ENCODE measurements around the gene MTG2. TPM values are rescaled to one million over a fixed set of nuclear protein-coding genes. Genes with fewer than 3 reads are reported as not detected.
A peak's percentile ranks its signal among the peaks of the same experiment; 100 is the strongest.

MTG2 gene
- total and polyA plus RNA-seq, 2 of the 13 experiments (the other 11 are each of a cell fraction or from before 2014, with no cell fraction given) = 20.4 to 37.8 TPM

DNA sequence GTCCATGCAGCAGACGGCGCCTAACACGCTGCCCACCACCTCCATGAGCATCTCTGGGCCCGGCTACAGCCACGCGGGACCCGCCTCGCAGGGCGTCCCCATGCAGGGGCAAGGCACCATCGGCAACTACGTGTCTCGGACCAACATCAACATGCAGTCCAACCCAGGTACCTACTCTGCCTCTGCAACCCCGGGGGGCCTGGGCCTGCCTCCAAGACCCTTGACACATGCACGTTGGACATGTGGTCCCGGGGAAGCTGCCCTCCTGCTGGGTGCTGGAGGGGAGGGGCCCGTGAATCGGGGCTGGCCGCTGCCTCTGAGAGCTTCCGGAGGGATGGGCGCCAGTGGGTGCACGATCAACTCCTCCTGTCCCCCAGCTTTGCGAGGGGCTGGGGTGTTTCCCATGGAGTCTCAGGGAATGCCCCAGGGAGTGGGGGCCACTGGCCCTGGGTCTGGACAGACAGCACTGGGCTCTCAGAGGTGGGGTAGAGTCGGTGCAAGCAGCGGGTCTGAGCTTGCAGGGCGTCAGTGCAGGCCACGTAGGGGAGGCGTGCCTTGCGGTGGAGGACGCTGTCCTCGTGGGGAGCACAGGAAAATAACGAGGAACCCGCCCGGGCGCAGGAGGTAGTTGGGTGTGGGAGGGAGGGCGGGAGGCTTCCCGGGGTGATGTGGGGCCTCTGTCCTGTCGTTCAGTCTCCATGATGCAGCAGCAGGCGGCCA is 19.9 kb upstream of the MTG2 start:
- ATAC-seq (no peak), DNase-seq (ENCODE audit: low spot score) (no peak), FAIRE-seq (no peak)
- intact Hi-C loops (cut with micrococcal nuclease; ENCODE audit: unreplicated experiment) = no loop called here
- H3K9me3 ChIP-seq (ENCODE audit: low read length) = no peaks in the 10 kb centered on the region
- no peaks in the 10 kb centered on the region for H3K27me3 ChIP-seq (ENCODE audit: control insufficient read depth in 1 of 2, insufficient read depth in 2 of 2, low read length in 2 of 2)
- no peak overlapping the region for H3K4me2 ChIP-seq (ENCODE audit: low read depth, low read length)
- H3K79me2 ChIP-seq (ENCODE audit: insufficient read depth, low read length) = peaks cover 20% of the 10 kb centered on the region
- TF ChIP-seq, protein P1, sequence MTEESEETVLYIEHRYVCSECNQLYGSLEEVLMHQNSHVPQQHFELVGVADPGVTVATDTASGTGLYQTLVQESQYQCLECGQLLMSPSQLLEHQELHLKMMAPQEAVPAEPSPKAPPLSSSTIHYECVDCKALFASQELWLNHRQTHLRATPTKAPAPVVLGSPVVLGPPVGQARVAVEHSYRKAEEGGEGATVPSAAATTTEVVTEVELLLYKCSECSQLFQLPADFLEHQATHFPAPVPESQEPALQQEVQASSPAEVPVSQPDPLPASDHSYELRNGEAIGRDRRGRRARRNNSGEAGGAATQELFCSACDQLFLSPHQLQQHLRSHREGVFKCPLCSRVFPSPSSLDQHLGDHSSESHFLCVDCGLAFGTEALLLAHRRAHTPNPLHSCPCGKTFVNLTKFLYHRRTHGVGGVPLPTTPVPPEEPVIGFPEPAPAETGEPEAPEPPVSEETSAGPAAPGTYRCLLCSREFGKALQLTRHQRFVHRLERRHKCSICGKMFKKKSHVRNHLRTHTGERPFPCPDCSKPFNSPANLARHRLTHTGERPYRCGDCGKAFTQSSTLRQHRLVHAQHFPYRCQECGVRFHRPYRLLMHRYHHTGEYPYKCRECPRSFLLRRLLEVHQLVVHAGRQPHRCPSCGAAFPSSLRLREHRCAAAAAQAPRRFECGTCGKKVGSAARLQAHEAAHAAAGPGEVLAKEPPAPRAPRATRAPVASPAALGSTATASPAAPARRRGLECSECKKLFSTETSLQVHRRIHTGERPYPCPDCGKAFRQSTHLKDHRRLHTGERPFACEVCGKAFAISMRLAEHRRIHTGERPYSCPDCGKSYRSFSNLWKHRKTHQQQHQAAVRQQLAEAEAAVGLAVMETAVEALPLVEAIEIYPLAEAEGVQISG (CRISPR knock-in tag; IDR thresholded peaks at IDR 0.05) = no peak
- peak; percentile 69 for TF ChIP-seq AGO2 (optimal IDR thresholded peaks at IDR 0.05; ENCODE audit: low read depth, low read length)
- no peak for TF ChIP-seq TCF7L2 (IDR thresholded peaks at IDR 0.05; ENCODE audit: low read depth, low read length)
- no peak for TF ChIP-seq PRPF4 (IDR thresholded peaks at IDR 0.05; ENCODE audit: low read depth, low read length, poor library complexity, severe bottlenecking)
- no peak for TF ChIP-seq JDP2 (CRISPR knock-in tag; IDR thresholded peaks at IDR 0.05; ENCODE audit: borderline replicate concordance)
- peak; percentile 78 for TF ChIP-seq RBM22 (optimal IDR thresholded peaks at IDR 0.05; ENCODE audit: low read length)
- in situ Hi-C loops (cut with HindIII; ENCODE audit: extremely low pct_ligation_motif_present, low pct_unique_long_range_greater_than_20kb) = no loop called here
- H3K4me1 ChIP-seq (ENCODE audit: insufficient read depth, low read length) = no peaks in the 10 kb centered on the region
- 96% methylated on average over 38 of the region's 38 CpGs for WGBS (ENCODE audit: low lambda C conversion rate)
- POLR2A ChIA-PET = no interaction called here
- H2AFZ ChIP-seq (ENCODE audit: low read length) = no peak overlapping the region
- H4K20me1 ChIP-seq (ENCODE audit: insufficient read depth, low read length) = no peaks in the 10 kb centered on the region
- no TSS peak for BruUV-seq (replicated peaks)
- peaks cover 63 to 86% of the 10 kb centered on the region in 2 experiments for H3K36me3 ChIP-seq (replicated peaks in 1 of 2; ENCODE audit: control insufficient read depth in 1 of 2, insufficient read depth in 2 of 2, low read length in 2 of 2)
- CTCF ChIA-PET (ENCODE audit: low intra/inter-chr PET ratio, low total read pairs) = no interaction called here
- H3K4me3 ChIP-seq (replicated peaks in 1 of 3; ENCODE audit: insufficient read depth in 1 of 3, low read depth in 2 of 3, low read length in 3 of 3) = no peak overlapping the region
- H3K9ac ChIP-seq (ENCODE audit: insufficient read depth, low read depth, low read length) = no peak overlapping the region
- no peak overlapping the region for H3K27ac ChIP-seq (ENCODE audit: extremely low read length, insufficient read depth, low read length)

Data from HepG2 (cell line).